ENCODE measurements around the gene MEAF6.

GRCh38 chr1:37545019-37545418 is 30.5 kb upstream of the MEAF6 start:
- no peak for TF ChIP-seq CTCF (IDR thresholded peaks at IDR 0.05)
- no peak for TF ChIP-seq POLR2A (IDR thresholded peaks at IDR 0.05)
- TF ChIP-seq POLR2AphosphoS5 (IDR thresholded peaks at IDR 0.05; ENCODE audit: insufficient read depth in 1 of 2, low read depth in 1 of 2): no peak

All from vagina (tissue), 2 donors.